H9 (cell line): ENCODE measurements around the gene GPC4. TPM values are rescaled to one million over a fixed set of nuclear protein-coding genes. Genes with fewer than 3 reads are reported as not detected.

Experiments
- DNase-seq: peaks from one replicate; pipeline ENCODE4 v3.0.0-alpha.2; 2017
- H2AFZ ChIP-seq: one replicate; pipeline ENCODE4 v1.6.1; 2013; ENCODE audit warnings: mild to moderate bottlenecking, low read length, control low read depth, moderate library complexity
- H2AK5ac ChIP-seq: 2 replicates; pipeline ENCODE4 v1.6.1; 2013; ENCODE audit warnings: low read length, control low read depth, mixed read lengths; ENCODE audit not compliant: insufficient read length
- H2BK120ac ChIP-seq: one replicate; pipeline ENCODE4 v1.6.1; 2013; ENCODE audit warnings: low read depth, mild to moderate bottlenecking, low read length, control low read depth, inconsistent platforms; ENCODE audit not compliant: poor library complexity, severe bottlenecking
- H2BK12ac ChIP-seq: 2 replicates; pipeline ENCODE4 v1.6.1; 2013; ENCODE audit warnings: low read length, control low read depth, mixed read lengths, low read depth; ENCODE audit not compliant: insufficient read length
- H2BK15ac ChIP-seq: 2 replicates; pipeline ENCODE4 v1.6.1; 2013; ENCODE audit warnings: low read depth, low read length, control low read depth
- H2BK20ac ChIP-seq: one replicate; pipeline ENCODE4 v1.6.1; 2013; ENCODE audit warnings: low read depth, mild to moderate bottlenecking, low read length, control low read depth, inconsistent platforms; ENCODE audit not compliant: poor library complexity, severe bottlenecking
- H2BK5ac ChIP-seq: 2 replicates; pipeline ENCODE4 v1.6.1; 2013; ENCODE audit warnings: low read length, control low read depth, mixed read lengths; ENCODE audit not compliant: insufficient read length
- H3K14ac ChIP-seq: 2 replicates; pipeline ENCODE4 v1.6.1; 2013; ENCODE audit warnings: low read length, control low read depth; ENCODE audit not compliant: insufficient read depth
- H3K18ac ChIP-seq: 2 replicates; pipeline ENCODE4 v1.6.1; 2013; ENCODE audit warnings: low read depth, mild to moderate bottlenecking, mixed read lengths, low read length, control low read depth; ENCODE audit not compliant: insufficient read length
- H3K23ac ChIP-seq: 2 replicates; pipeline ENCODE4 v1.6.1; 2013; ENCODE audit warnings: low read length, control low read depth, mixed read lengths, low read depth; ENCODE audit not compliant: insufficient read length
- H3K23me2 ChIP-seq: 2 replicates; pipeline ENCODE4 v1.6.1; 2013; ENCODE audit warnings: low read depth, mild to moderate bottlenecking, mixed read lengths, low read length, control low read depth; ENCODE audit not compliant: insufficient read length, poor library complexity, severe bottlenecking
- H3K27ac ChIP-seq: 2 replicates; pipeline ENCODE4 v1.5.1; 2013; ENCODE audit warnings: low read length, control low read depth, mixed read lengths, low read depth; ENCODE audit not compliant: insufficient read length
- H3K27me3 ChIP-seq: 2 replicates; pipeline ENCODE4 v1.6.1; 2013; ENCODE audit warnings: low read length, control low read depth, inconsistent platforms; ENCODE audit not compliant: insufficient read depth
- H3K4ac ChIP-seq: 2 replicates; pipeline ENCODE4 v1.6.1; 2013; ENCODE audit warnings: low read depth, mild to moderate bottlenecking, control low read depth, inconsistent platforms, low read length, moderate library complexity
- H3K4me1 ChIP-seq: 2 replicates; pipeline ENCODE4 v1.6.1; 2013; ENCODE audit warnings: low read length, control low read depth, inconsistent platforms; ENCODE audit not compliant: insufficient read depth
- H3K4me2 ChIP-seq: 2 replicates; pipeline ENCODE4 v1.6.1; 2013; ENCODE audit warnings: low read length, control low read depth, mixed read lengths; ENCODE audit not compliant: insufficient read length, insufficient read depth
- H3K56ac ChIP-seq: 2 replicates; pipeline ENCODE4 v1.6.1; 2013; ENCODE audit warnings: low read depth, mild to moderate bottlenecking, mixed read lengths, low read length, control low read depth; ENCODE audit not compliant: insufficient read length
- H3K79me1 ChIP-seq: 2 replicates; pipeline ENCODE4 v1.6.1; 2013; ENCODE audit warnings: low read depth, mild to moderate bottlenecking, moderate library complexity, low read length, control low read depth, inconsistent platforms; ENCODE audit not compliant: insufficient read depth, poor library complexity, severe bottlenecking
- H3K79me2 ChIP-seq: 2 replicates; pipeline ENCODE4 v1.6.1; 2013; ENCODE audit warnings: low read length, control low read depth, inconsistent platforms; ENCODE audit not compliant: insufficient read depth
- H3K9ac ChIP-seq: 2 replicates; pipeline ENCODE4 v1.6.1; 2013; ENCODE audit warnings: low read length, control low read depth, mixed read lengths; ENCODE audit not compliant: insufficient read length; ENCODE audit errors: extremely low read depth
- H3K9me3 ChIP-seq: one replicate; pipeline ENCODE4 v1.6.1; 2013; ENCODE audit warnings: low read depth, low read length, inconsistent platforms; ENCODE audit not compliant: control insufficient read depth
- H3T11ph ChIP-seq: one replicate; pipeline ENCODE4 v1.6.1; 2013; ENCODE audit warnings: mild to moderate bottlenecking, low read length, control low read depth, inconsistent platforms
- H4K20me1 ChIP-seq: one replicate; pipeline ENCODE4 v1.6.1; 2013; ENCODE audit not compliant: control insufficient read depth, insufficient read length, insufficient read depth
- H4K5ac ChIP-seq: 2 replicates; pipeline ENCODE4 v1.6.1; 2013; ENCODE audit warnings: low read depth, mild to moderate bottlenecking, mixed read lengths, low read length, control low read depth; ENCODE audit not compliant: insufficient read length
- H4K8ac ChIP-seq: replicated peaks from 2 replicates; pipeline ENCODE4 v1.6.1; 2013; ENCODE audit warnings: low read length, control low read depth, mixed read lengths, low read depth; ENCODE audit not compliant: insufficient read length
- H4K91ac ChIP-seq: 2 replicates; pipeline ENCODE4 v1.6.1; 2013; ENCODE audit warnings: low read depth, mild to moderate bottlenecking, moderate library complexity, mixed read lengths, low read length, control low read depth; ENCODE audit not compliant: insufficient read length
- H3K27ac Mint-ChIP-seq, 3 experiments: 2 replicates in 2 of 3; 3 replicates in 1 of 3; pipeline ENCODE4 v1.8.0; 2020 to 2021; ENCODE audit warnings: mixed read lengths in 3 of 3, mild to moderate bottlenecking in 1 of 3, moderate library complexity in 1 of 3
- H3K27me3 Mint-ChIP-seq: 2 replicates; pipeline ENCODE4 v1.8.0; 2021; ENCODE audit warnings: low read depth, mild to moderate bottlenecking, moderate library complexity, mixed read lengths
- H3K36me3 Mint-ChIP-seq, 3 experiments: 2 replicates in 2 of 3; 3 replicates in 1 of 3; pipeline ENCODE4 v1.8.0; 2020 to 2021; ENCODE audit warnings: low read depth in 3 of 3, mixed read lengths in 3 of 3; ENCODE audit not compliant: insufficient read depth in 1 of 3
- H3K4me1 Mint-ChIP-seq, 2 experiments: 2 replicates each; pipeline ENCODE4 v1.8.0; 2020; ENCODE audit warnings: mixed read lengths in 2 of 2
- H3K4me3 Mint-ChIP-seq, 2 experiments: 2 replicates in 1 of 2; 3 replicates in 1 of 2; pipeline ENCODE4 v1.8.0; 2020 to 2021; ENCODE audit warnings: mild to moderate bottlenecking in 2 of 2, mixed read lengths in 2 of 2, moderate library complexity in 1 of 2
- H3K9me3 Mint-ChIP-seq, 2 experiments: 2 replicates in 1 of 2; 3 replicates in 1 of 2; pipeline ENCODE4 v1.8.0; 2020; ENCODE audit warnings: mild to moderate bottlenecking in 2 of 2, mixed read lengths in 2 of 2, moderate library complexity in 1 of 2
- WGBS: extraction: QIAGEN DNeasy Blood & Tissue Kit; methylation state at CpG from one replicate; pipeline ENCODE4 v1.1.7; 2013; ENCODE audit warnings: missing lambda C conversion rate, low lambda C conversion rate, mixed read lengths; ENCODE audit not compliant: insufficient read length; ENCODE audit errors: extremely low coverage; 5-methylcytosine and 5-hydroxymethylcytosine counted together
- total RNA-seq: library from RNA; stranded (reverse); gene quantifications from 2 replicates; pipeline ENCODE4 v1.2.1, GENCODE V29; 2021
- TF ChIP-seq, protein P1 (sequence below): fragments of 200-600 bp; sonication (generic); conservative IDR thresholded peaks from 3 replicates; pipeline ENCODE4 v1.8.0; 2021; ENCODE audit warnings: antibody characterized with exemption, mild to moderate bottlenecking

GPC4 gene
- total RNA-seq, 1 experiment from 2014 or later, result 416 TPM

DNA sequence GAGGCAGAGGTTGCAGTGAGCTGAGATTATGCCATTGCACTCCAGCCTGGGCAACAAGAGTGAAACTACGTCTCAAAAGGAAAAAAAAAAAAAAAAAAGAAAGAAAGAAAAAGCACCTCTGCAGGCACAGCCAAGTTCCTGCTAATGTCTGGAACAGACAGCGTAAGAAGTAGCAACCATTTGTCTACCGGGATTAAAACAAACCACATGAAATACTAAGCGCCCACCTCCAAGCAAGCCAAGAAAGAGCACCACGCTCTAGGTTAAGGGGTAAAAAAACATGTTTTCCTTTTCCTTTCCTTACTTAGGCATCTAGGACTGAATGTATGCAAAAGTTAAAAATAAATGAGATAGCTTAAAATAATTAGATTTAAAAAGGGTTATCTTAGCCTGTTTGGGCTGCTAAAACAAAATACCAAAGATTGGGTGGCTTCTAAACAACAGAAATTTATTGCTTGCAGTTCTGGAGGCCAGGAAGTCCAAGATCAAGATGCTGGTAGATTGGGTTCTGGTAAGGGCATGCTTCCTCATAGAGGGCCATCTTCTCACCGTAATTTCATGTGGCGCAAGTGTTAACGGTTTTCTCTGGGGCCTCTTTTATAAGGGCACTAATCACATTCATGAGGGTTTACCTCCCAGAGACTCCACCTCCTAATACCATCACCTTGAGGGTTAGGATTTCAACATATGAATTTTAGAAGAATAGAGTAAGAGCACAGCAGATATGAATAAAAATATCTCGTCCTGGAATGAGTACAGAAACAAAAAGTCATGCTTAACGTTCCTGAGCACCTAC lies 12.3 kb downstream of the GPC4 start:
- no CpG with 5 or more reads among the region's 10 CpGs for WGBS

More for the DNA sequence above, 12.3 kb downstream of the GPC4 start:
- peaks cover 85% of the 10 kb centered on the region for H3K79me2 ChIP-seq
- no peaks in the 10 kb centered on the region for H3K9me3 Mint-ChIP-seq
- no peak overlapping the region for H3K56ac ChIP-seq
- H3K4me1 Mint-ChIP-seq, result peaks cover 54 to 56% of the 10 kb centered on the region in 2 experiments
- H3K18ac ChIP-seq, result no peak overlapping the region
- H3K27me3 Mint-ChIP-seq, result no peaks in the 10 kb centered on the region; the same call in 1 of the 2 replicates
- H2AFZ ChIP-seq, result no peak overlapping the region
- no peak overlapping the region for H3K23ac ChIP-seq
- peaks cover 55 to 88% (median 75%) of the 10 kb centered on the region in 3 experiments for H3K36me3 Mint-ChIP-seq
- no peaks in the 10 kb centered on the region for H4K20me1 ChIP-seq
- no peak overlapping the region for H3K9ac ChIP-seq
- no peaks in the 10 kb centered on the region for H3K27me3 ChIP-seq
- 0 out of 2 replicates have a peak, but pooled peaks cover 5% of the 10 kb centered on the region for H3K4me1 ChIP-seq
- H3K4me2 ChIP-seq, result no peak overlapping the region
- peaks cover 2% of the 10 kb centered on the region for H3K79me1 ChIP-seq
- TF ChIP-seq, protein P1, sequence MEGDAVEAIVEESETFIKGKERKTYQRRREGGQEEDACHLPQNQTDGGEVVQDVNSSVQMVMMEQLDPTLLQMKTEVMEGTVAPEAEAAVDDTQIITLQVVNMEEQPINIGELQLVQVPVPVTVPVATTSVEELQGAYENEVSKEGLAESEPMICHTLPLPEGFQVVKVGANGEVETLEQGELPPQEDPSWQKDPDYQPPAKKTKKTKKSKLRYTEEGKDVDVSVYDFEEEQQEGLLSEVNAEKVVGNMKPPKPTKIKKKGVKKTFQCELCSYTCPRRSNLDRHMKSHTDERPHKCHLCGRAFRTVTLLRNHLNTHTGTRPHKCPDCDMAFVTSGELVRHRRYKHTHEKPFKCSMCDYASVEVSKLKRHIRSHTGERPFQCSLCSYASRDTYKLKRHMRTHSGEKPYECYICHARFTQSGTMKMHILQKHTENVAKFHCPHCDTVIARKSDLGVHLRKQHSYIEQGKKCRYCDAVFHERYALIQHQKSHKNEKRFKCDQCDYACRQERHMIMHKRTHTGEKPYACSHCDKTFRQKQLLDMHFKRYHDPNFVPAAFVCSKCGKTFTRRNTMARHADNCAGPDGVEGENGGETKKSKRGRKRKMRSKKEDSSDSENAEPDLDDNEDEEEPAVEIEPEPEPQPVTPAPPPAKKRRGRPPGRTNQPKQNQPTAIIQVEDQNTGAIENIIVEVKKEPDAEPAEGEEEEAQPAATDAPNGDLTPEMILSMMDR, result no peak
- no peak overlapping the region for H3K27ac ChIP-seq
- no peak overlapping the region for H2BK20ac ChIP-seq
- no peak overlapping the region for H2BK5ac ChIP-seq
- H2BK15ac ChIP-seq, result no peak overlapping the region
- H3K27ac Mint-ChIP-seq, result peak overlapping the region in 2 of 3 experiments; percentile 58 to 90; a peak in 3 of 7 replicates
- H3K4ac ChIP-seq, result no peak overlapping the region
- no peak overlapping the region for H3K14ac ChIP-seq
- H2BK12ac ChIP-seq, result no peak overlapping the region
- no peak overlapping the region for H3T11ph ChIP-seq
- no peaks in the 10 kb centered on the region for H3K23me2 ChIP-seq
- H4K91ac ChIP-seq, result no peak overlapping the region
- H4K8ac ChIP-seq, result no peak overlapping the region
- H2BK120ac ChIP-seq, result no peak overlapping the region
- H3K4me3 Mint-ChIP-seq, result no peak overlapping the region
- no peak for DNase-seq
- H3K9me3 ChIP-seq, result no peaks in the 10 kb centered on the region
- H2AK5ac ChIP-seq, result no peak overlapping the region
- no peak overlapping the region for H4K5ac ChIP-seq
